ENCODE results near the gene KCNAB3.

DNA sequence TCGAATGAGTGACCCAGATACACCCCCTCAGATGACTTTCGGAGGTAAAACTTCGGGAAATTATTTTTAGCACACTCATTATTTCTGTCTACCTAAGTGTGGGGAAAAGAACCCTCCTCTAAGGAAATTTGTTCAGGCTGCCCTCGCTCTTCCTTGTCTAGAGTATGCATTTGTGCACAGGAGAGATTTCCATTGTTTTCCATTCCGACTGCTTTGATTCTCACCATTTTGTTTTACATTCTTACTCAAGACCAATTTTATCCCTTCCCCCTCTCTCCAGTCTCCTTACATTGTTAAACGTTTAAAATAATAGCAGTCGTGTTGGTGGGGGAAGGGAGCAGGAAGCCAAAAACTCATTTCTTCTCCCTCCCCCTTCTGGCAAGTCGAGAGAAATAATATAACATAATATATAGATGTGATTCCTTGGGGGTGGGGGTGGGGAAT is 42.6 kb downstream of the KCNAB3 start:
- TF ChIP-seq, protein P1, sequence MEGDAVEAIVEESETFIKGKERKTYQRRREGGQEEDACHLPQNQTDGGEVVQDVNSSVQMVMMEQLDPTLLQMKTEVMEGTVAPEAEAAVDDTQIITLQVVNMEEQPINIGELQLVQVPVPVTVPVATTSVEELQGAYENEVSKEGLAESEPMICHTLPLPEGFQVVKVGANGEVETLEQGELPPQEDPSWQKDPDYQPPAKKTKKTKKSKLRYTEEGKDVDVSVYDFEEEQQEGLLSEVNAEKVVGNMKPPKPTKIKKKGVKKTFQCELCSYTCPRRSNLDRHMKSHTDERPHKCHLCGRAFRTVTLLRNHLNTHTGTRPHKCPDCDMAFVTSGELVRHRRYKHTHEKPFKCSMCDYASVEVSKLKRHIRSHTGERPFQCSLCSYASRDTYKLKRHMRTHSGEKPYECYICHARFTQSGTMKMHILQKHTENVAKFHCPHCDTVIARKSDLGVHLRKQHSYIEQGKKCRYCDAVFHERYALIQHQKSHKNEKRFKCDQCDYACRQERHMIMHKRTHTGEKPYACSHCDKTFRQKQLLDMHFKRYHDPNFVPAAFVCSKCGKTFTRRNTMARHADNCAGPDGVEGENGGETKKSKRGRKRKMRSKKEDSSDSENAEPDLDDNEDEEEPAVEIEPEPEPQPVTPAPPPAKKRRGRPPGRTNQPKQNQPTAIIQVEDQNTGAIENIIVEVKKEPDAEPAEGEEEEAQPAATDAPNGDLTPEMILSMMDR (IDR thresholded peaks at IDR 0.05; ENCODE audit: low read length), result no peak; the same call in 1 of the 2 replicates
- no peak for TF ChIP-seq EZH2 (IDR thresholded peaks at IDR 0.05; ENCODE audit: borderline replicate concordance, low read length)
